Measurements from ENCODE around the gene TMEM154.
"Not testable (repeated sequence)": the region's sequence is repeated elsewhere in the genome, so short reads cannot be mapped to it uniquely, and the experiment has no call there.

DNA sequence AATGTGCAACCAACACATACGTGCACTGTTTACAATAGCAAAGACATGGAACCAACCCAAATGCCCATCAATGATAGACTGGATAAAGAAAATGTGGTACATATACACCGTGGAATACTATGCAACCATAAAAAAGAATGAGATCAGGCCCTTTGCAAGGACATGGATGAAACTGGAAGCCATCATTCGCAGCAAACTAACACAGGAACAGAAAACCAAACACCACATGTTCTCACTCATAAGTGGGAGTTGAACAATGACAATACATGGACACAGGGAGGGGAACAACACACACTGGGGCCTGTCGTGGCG lies 15.8 kb downstream of the TMEM154 start:
- TF ChIP-seq, protein P1, sequence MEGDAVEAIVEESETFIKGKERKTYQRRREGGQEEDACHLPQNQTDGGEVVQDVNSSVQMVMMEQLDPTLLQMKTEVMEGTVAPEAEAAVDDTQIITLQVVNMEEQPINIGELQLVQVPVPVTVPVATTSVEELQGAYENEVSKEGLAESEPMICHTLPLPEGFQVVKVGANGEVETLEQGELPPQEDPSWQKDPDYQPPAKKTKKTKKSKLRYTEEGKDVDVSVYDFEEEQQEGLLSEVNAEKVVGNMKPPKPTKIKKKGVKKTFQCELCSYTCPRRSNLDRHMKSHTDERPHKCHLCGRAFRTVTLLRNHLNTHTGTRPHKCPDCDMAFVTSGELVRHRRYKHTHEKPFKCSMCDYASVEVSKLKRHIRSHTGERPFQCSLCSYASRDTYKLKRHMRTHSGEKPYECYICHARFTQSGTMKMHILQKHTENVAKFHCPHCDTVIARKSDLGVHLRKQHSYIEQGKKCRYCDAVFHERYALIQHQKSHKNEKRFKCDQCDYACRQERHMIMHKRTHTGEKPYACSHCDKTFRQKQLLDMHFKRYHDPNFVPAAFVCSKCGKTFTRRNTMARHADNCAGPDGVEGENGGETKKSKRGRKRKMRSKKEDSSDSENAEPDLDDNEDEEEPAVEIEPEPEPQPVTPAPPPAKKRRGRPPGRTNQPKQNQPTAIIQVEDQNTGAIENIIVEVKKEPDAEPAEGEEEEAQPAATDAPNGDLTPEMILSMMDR (IDR thresholded peaks at IDR 0.05 in 8 of 11, conservative IDR thresholded peaks at IDR 0.05 in 3 of 11) = not testable (repeated sequence)
- TF ChIP-seq POLR2A, POLR2AphosphoS5 (IDR thresholded peaks at IDR 0.05): not testable (repeated sequence)

All from spleen (tissue), 7 donors.